Colon (tissue), 2 donors: ENCODE results near the gene CA5A.
"Not testable (repeated sequence)": the region's sequence is repeated elsewhere in the genome, so short reads cannot be mapped to it uniquely, and the experiment has no call there.

Experiments used
- FAIRE-seq: peaks from 2 replicates; lab custom pipeline; 2012; peaks lifted over from hg19 to GRCh38; lab: Jason Lieb, UNC
- donor health status: control.
- donor health status: control.

CA5A gene

DNA sequence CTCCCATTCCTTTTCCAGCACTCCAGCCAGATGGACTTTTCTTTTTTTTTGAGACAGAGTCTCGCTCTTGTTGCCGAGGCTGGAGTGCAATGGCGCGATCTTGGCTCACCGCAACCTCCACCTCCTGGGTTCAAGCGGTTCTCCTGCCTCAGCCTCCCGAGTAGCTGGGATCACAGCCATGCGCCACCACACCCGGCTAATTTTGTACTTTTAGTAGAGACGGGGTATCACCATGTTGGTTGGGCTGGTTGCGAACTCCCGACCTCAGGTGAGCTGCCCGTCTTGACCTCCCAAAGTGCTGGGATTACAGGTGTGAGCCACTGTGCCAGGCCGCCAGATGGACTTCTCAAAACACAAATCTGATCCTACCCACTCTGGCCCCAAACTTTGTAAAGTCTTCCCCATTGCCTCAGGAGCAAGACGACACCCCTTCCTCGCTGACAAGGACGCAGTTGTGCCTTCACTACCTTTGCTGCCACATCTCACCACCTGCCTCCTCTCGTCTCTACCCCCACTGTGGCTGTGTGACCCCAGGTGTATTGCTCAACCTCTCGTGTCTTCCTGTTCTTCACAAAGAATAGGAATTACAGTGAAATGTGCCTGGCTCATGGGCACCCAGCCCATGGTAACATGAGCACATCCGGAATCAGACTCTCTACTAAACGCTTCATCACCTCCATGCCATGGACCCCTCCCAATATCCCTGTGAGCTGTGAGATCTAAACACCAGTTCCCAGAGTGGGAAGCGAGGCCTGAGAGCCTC lies 11.2 kb upstream of the CA5A start:
- FAIRE-seq, result no peak

DNA sequence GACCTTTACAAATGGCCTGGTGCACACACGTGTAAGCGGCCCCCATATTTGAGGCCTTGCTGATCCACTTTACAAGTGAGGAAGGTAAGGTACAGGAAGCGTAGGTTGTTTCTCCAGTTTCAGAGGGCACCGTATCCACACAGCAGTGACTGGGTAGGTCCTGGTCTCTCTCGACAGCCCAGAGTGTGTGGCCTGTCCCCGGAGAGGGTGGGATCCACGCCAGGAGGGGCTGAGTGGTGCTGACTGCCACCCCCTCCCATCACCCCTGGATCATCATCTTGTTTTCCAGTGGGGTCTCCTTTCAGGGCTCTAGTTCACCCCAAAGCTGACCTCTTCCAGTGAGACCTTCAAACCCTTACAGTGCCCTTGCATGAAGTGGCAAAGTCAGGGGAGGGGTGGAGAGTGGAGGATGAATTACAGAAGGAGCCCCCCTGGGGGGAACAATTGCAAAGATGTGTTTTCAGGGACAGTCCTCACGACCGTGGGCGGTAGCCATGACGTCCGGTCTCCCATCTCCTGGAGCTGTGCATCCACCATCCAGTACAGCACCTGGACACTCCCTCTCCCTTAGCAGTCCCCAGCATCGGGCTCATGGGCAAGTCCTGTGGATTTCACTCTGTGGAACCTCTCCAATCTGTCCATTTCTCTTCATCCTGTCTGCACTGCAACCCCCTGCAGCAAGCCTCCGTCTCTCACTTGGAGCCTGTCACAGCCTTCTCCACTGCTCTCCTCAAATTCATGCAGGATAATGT lies 10.4 kb upstream of the CA5A start:
- no peak for FAIRE-seq

DNA sequence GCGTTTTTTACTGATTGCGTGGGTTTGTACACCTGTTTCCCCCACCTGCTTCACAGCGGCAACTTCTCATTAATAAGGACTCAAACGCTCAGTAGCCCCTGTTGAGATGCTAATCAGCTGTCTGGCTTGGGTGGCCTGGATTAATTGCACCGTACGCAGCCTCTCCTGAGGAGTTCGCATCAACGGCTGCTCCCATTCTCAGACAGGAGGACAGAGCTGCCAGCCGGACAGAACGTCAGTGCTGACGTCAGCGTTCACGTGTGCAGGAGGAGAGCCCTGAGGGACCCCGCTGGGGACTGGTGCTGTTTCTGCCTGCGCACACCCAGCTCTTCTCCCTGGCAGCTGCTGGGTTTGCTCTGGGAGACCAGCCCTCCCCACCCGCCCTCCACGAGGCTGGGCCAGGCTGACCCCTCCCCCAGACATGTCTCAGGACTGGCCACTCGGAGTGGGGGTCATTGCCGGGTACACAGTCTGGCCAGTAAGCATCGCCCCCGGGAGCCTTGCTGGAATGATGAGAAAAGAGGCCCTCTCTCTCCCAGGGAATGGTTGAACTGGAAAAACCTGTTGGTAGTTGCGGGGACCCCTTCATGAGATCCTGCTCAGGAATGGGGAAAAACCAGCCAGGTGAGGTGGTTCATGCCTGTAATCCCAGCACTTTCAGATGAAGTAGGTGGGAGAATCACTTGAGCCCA lies 9.2 kb upstream of the CA5A start:
- FAIRE-seq, result no peak

GRCh38 chr16:87942680-87943079 lies 6.4 kb upstream of the CA5A start:
- FAIRE-seq, result no peak

DNA sequence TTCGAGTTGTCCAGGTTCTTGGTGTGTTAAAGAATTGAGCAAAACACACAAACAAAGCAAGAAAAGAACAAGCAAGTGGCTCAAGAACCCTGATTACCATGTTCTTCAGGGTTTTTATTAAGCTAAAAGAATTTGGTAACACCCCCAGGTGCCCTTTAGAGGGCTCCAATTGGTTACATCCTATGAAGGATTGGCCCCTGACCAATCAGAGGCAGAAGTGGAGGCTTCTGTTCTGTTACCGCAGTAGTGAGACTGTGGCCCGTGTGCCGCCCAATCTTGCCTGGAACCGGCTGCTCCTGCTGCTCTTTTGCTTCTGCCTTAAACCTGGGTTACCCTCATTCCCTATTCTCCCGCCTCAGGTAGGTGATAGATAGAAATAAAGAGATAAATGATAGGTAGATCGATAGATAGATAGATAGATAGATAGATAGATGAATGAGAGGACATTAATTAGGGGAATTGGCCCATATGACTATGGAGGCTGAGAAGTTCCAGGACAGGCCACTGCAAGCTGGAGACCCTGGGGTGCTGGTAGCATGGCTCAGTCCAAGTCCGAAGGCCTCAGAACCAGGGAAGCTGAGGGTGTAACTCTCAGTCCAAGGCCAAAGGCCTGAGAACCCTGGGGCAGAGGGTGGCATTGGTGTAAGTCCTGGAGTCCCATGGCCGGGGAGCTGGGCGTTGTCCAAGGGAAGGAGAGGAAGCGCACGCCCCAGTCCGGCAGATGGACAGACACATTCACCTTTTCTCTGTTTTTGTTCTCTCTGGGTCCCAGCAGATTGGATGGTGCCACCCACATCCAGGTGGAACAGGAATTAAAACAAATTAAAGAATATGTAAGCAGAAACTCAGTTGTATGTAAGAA lies 3.5 kb upstream of the CA5A start:
- no peak for FAIRE-seq

DNA sequence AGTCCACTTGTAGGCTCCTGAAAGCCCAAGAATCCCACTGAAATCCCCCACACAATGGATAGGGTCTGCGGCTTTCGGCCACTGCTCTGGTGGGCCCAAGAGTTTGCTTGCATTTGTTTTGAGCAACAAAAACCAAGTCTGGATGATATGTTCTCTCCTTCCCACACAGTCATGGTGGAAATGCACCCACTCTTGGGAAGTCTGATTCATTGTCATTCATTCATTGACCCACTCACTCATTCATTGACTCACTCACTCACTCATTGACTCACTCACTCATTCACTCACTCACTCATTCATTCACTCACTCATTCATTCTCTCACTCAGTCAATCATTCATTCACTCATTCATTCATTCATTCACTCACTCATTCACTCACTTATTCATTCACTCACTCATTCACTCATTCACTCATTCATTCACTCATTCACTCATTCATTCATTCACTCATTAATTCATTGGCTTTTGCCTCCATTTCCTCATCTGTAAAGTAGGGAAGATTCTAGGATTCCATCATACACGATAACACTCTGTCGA lies 2.2 kb upstream of the CA5A start:
- no peak for FAIRE-seq

DNA sequence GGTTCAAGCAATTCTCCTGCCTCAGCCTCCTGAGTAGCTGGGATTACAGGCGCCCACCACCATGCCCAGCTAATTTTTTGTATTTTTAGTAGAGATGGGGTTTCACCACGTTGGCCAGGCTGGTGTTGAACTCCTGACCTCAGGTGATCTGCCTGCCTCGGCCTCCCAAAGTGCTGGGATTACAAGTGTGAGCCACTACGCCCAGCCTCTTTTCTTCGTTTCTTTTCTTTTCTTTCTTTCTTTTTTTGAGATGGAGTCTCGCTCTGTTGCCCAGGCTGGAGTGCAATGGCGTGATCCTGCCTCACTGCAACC lies 858 bp upstream of the CA5A start:
- FAIRE-seq, result not testable (repeated sequence)

GRCh38 chr16:87936016-87936374 lies 334 bp downstream of the CA5A start:
- not testable (repeated sequence) for FAIRE-seq

GRCh38 chr16:87934752-87935425 lies 1.4 kb downstream of the CA5A start:
- FAIRE-seq, result not testable (repeated sequence)

GRCh38 chr16:87933140-87933495 lies 3.2 kb downstream of the CA5A start:
- FAIRE-seq, result no peak

- not testable (repeated sequence) for FAIRE-seq
These were observed 3.7 kb downstream of the CA5A start for GRCh38 chr16:87932475-87933139.

DNA sequence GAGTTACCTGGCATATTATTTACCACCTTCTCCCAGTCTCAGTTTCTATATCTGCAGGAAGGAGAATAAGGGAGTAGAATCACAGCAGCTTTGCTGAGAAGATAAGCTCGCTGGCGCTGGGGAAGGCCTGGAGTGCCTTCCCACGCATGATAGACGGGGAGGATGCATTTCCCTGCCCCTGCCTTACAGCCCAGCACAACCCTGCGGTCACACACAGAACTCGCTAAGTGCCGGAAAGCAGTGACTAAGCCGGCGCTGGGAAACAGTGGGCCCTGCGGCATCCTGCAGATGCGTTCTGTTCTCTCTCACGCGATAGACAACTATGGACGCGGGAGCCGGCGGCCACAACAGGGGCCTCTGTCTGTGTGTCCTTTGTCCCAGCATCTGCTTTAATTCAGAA lies 4.8 kb downstream of the CA5A start:
- no peak for FAIRE-seq

DNA sequence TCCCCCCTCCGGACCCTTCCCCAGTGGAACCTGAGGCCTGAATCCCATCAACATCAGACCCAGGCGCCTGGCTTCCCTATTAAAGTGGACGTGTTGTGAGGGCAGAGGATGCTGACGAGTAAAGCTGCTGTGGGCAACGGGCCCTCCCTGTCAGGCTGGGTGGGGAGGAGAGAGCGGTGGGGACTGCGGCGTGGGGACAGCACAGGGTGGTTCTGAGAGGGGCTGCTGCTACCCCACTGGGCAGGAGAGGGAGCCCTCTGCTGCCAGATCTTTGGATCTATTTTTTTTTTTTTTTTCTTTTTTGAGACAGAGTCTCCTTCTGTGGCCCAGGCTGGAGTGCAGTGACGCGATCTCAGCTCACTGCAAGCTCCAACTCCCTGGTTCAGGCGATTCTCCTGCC lies 5.9 kb downstream of the CA5A start:
- FAIRE-seq, result no peak

- no peak for FAIRE-seq
These were observed 6.3 kb downstream of the CA5A start for GRCh38 chr16:87929986-87930385.

GRCh38 chr16:87927195-87927562 lies 9.2 kb downstream of the CA5A start:
- no peak for FAIRE-seq

DNA sequence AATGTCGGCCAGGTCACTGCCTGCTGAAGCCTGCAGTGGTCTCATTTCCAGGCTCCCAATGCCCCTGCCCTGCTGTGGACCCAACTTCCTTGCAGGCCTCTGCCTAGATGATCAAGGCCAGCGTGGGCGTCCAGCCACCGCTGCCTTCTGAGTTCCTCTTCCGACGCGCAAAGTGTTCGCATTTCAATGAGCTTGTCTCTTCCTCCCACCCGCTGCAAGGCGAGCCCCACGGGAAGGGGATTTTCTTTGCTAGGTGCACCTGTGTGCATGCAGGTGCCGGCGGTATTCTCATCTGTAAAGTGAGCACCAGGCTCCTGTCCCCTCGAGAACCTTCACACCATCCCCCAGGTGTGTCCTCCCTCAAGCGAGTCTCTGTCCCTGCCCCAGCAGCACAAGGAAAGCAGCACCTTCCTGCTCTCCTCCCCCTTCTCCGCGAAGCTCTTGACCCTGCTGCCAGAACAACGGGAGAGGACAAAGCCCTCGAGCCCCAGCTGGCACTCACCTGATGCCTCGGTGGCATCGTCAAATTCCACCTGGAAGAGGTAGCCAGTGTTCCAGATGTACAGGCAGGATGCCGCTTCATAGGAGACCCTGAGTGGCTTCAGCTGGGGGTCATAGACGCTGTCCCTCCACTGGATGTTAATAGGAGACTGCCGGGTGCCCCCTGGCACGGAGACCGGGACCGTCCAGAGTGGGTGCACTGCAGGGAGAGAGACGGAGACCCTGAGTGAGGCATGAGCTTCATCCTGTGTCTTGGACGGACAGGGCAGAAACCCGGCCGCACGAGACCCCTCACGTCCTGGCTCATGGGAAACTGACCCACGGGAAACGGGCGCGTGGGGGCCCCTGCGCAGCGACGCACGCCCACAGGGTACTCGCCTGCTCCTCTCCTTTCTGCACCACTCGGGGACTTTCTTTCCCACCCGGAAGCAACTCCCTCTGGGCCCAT lies 9.8 kb downstream of the CA5A start:
- no peak for FAIRE-seq

DNA sequence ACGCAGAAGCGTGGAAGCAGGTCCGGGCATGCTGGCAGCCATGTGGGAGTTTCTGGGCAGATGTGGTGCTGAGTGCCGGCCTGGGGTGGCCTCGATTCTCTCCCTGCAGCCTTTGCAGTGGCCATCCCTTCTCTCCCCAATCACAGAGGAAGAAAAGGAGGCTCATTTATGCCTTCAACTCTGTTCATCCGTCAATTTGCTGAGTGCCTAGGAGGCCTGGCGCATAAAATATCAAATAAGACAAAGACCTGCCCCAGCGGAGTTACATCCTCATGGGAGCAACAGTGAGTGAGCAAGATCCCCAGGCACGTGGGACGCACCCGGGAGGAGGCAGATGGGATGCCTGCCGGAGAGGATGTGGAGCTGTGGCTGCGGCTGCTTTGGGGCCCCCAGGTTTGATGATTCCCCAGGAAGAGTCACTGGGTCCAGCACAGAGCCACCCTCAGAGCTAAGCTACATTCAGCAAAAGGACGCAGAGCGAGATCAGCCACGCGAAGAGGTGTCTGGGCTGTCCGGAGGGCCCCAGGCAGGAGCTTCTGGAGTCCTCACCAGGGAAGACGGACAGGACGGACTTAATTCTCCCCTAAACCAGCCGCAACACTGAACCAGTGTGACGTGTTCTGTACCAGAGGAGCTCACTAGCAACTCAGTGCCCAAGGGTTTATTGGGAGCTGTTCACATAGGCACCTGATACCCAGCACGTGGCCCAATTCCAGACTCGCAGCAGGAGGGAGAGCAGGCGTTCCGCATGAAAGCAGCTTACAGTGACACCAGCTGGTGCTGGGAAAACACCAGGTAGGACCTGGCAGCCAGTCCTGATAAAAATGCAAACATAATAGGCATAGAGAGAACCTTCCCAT lies 11.3 kb downstream of the CA5A start:
- FAIRE-seq, result no peak

DNA sequence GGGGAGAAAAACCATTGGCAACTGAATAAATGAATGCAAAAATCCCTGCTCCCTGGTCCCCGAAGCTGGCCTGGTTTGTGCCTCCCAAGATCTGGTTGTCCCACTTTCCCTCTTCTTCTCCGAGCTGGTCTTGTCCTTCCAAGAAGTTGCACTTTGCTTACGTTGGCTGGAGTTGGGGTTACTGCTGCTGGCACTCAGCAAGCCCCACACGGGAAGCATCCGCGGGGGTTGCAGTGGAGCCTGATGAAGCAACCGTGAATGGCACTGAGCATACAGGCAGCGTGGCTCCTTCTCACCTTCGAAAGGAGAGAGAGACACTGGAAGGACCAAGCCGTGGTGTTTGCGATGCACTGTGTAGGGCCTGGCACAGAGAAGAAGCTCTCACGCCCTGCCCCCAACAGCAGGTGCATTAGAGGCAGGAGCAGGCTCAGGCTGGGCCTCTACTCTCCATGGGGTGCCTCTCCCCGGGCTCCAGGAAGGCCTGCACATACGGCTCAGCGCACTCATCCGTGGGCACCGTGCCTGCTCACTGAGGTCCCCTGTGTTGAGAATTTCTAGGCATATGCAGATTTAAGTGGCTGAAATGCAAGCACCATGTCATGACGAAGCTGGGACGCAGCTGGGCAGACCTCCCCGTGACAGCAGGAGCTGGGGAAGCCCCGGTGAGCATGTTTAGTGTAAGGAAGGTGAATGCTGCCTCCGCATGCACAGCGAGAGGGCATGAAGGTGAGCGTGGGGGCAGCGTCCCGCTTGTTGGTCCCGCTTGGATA lies 12.1 kb downstream of the CA5A start:
- FAIRE-seq, result no peak
